ENCODE data around the gene SLC7A10. TPM values are rescaled to one million over a fixed set of nuclear protein-coding genes. Genes with fewer than 3 reads are reported as not detected.

SLC7A10 gene
- total RNA-seq, 2 experiments from 2014 or later: not detected

DNA sequence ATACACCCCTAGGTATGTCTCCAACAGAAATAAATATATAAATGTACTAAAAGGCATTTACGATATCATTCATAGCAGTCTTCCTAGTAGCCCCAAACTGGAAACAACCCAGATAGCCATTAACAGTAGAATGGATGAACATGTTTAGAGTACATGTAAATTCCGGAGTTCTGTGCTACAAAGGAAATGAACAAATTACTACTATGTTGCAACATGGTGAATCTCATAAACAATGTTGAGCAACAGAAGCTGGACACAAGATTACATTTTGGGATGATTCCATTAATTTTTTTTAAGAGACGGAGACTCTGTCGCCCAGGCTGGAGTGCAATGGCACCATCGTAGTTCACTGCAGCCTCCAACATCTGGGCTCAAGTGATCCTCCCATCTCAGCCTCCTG is 5.9 kb upstream of the SLC7A10 start:
- DNase-seq (no peak), ATAC-seq (ENCODE audit: poor library complexity) (no peak)
- POLR2A ChIA-PET: no interaction called here
- H3K9me3 ChIP-seq (ENCODE audit: control insufficient read depth in 1 of 2, insufficient read depth in 1 of 2, low read length in 2 of 2): peaks cover 16 to 23% of the 10 kb centered on the region in 2 experiments
- intact Hi-C loops (cut with DNase I, micrococcal nuclease): no loop called here
- no peak overlapping the region for H3K4me3 ChIP-seq (ENCODE audit: low read length)
- peaks cover 20 to 31% of the 10 kb centered on the region in 2 experiments for H3K27me3 ChIP-seq (ENCODE audit: control insufficient read depth in 1 of 2, insufficient read depth in 2 of 2, low read length in 2 of 2)
- H3K4me1 ChIP-seq (ENCODE audit: insufficient read depth, low read length): peaks cover 22% of the 10 kb centered on the region
- peaks cover 13% of the 10 kb centered on the region for H3K36me3 Mint-ChIP-seq (ENCODE audit: low read depth)
- no peaks in the 10 kb centered on the region for H3K36me3 ChIP-seq (ENCODE audit: insufficient read depth, low read length)
- no peak overlapping the region for H3K4me3 Mint-ChIP-seq
- TF ChIP-seq, protein P1, sequence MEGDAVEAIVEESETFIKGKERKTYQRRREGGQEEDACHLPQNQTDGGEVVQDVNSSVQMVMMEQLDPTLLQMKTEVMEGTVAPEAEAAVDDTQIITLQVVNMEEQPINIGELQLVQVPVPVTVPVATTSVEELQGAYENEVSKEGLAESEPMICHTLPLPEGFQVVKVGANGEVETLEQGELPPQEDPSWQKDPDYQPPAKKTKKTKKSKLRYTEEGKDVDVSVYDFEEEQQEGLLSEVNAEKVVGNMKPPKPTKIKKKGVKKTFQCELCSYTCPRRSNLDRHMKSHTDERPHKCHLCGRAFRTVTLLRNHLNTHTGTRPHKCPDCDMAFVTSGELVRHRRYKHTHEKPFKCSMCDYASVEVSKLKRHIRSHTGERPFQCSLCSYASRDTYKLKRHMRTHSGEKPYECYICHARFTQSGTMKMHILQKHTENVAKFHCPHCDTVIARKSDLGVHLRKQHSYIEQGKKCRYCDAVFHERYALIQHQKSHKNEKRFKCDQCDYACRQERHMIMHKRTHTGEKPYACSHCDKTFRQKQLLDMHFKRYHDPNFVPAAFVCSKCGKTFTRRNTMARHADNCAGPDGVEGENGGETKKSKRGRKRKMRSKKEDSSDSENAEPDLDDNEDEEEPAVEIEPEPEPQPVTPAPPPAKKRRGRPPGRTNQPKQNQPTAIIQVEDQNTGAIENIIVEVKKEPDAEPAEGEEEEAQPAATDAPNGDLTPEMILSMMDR (IDR thresholded peaks at IDR 0.05): no peak
- H3K27me3 Mint-ChIP-seq: peaks cover 48% of the 10 kb centered on the region
- CTCF ChIA-PET: no interaction called here
- no peak overlapping the region for H3K27ac Mint-ChIP-seq
- peaks cover 6% of the 10 kb centered on the region for H3K4me1 Mint-ChIP-seq (ENCODE audit: low read depth)
- no peak overlapping the region for H3K27ac ChIP-seq (ENCODE audit: low read depth in 1 of 2, low read length in 2 of 2)
- H3K9me3 Mint-ChIP-seq: peaks cover 8% of the 10 kb centered on the region

DNA sequence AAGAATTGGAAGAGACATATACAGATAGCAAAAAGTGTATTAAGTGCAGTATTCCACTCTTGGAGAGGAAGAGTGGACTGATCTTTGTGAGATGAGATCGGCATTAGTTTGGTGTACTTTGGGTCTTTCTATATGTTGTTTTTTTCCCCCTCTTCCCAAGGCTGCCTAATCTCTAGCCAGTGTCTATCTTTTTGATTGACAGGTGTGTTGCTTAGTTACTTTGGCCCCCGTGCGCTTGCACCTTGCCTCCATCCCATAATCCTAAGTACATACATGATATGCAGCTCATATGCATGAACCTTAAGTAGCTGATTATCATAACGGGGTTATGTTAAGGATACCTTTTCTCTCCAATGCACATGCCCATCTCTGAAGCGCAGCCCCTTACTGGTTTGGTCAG is 4.3 kb upstream of the SLC7A10 start:
- TF ChIP-seq, protein P1 (IDR thresholded peaks at IDR 0.05): no peak
- intact Hi-C loops (cut with DNase I, micrococcal nuclease): no loop called here
- no peaks in the 10 kb centered on the region for H3K36me3 ChIP-seq (ENCODE audit: insufficient read depth, low read length)
- CTCF ChIA-PET: no interaction called here
- no peak overlapping the region for H3K27ac Mint-ChIP-seq
- H3K9me3 ChIP-seq (ENCODE audit: control insufficient read depth in 1 of 2, insufficient read depth in 1 of 2, low read length in 2 of 2): peaks cover 20 to 23% of the 10 kb centered on the region in 2 experiments
- peaks cover 54% of the 10 kb centered on the region for H3K27me3 Mint-ChIP-seq
- ATAC-seq (ENCODE audit: poor library complexity) (no peak), DNase-seq (no peak)
- H3K4me1 Mint-ChIP-seq (ENCODE audit: low read depth): peaks cover 10% of the 10 kb centered on the region
- H3K4me3 Mint-ChIP-seq: no peak overlapping the region
- H3K9me3 Mint-ChIP-seq: peaks cover 8% of the 10 kb centered on the region
- POLR2A ChIA-PET: no interaction called here
- H3K4me1 ChIP-seq (ENCODE audit: insufficient read depth, low read length): peaks cover 18% of the 10 kb centered on the region
- H3K27me3 ChIP-seq (ENCODE audit: control insufficient read depth in 1 of 2, insufficient read depth in 2 of 2, low read length in 2 of 2): peaks cover 31 to 44% of the 10 kb centered on the region in 2 experiments
- H3K4me3 ChIP-seq (ENCODE audit: low read length): no peak overlapping the region
- H3K36me3 Mint-ChIP-seq (ENCODE audit: low read depth): peaks cover 13% of the 10 kb centered on the region
- H3K27ac ChIP-seq (ENCODE audit: low read depth in 1 of 2, low read length in 2 of 2): no peak overlapping the region

DNA sequence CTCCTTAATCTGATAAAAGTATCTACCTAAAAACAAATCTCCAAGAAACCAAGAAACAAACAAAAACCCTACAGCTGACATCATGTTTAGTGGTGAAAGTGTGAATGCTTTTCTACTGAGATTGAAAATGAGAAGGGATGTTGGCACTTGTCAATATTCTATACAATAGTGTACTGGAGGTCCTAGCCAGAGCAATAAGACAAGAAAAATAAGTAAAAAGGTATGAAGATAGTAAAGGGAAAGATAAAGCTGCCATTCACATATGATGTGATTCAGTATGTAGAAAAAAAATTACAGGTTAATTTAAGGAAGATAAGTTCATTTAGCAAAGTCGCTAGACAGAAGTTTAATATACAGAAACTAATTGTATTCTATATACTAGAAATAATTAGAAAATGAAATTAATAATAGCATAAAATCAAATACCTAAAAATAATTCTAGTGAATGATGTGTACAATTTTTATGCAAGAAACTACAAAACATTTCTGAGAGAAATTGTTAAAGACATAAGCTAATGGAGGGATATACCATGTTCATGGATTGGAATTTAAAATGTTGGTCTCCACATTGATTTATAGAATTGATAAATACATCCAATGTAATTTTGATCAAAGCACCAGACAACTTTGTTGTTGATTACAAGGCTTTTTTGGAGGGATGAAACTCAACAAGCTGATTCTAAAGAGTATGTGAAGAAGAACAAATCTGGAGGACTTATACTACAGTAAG is 2.4 kb upstream of the SLC7A10 start:
- Mint-ChIP-seq H3K27me3 (peaks cover 65% of the 10 kb centered on the region), H3K27ac (no peak overlapping the region), H3K4me1 (ENCODE audit: low read depth) (peaks cover 12% of the 10 kb centered on the region), H3K4me3 (no peak overlapping the region), H3K9me3 (peaks cover 8% of the 10 kb centered on the region), H3K36me3 (ENCODE audit: low read depth) (peaks cover 13% of the 10 kb centered on the region)
- Histone ChIP-seq H3K36me3 (ENCODE audit: insufficient read depth, low read length) (no peaks in the 10 kb centered on the region), H3K9me3 (ENCODE audit: control insufficient read depth in 1 of 2, insufficient read depth in 1 of 2, low read length in 2 of 2) (peaks cover 23 to 24% of the 10 kb centered on the region in 2 experiments), H3K4me3 (ENCODE audit: low read length) (no peak overlapping the region), H3K27ac (ENCODE audit: low read depth in 1 of 2, low read length in 2 of 2) (no peak overlapping the region), H3K4me1 (ENCODE audit: insufficient read depth, low read length) (peaks cover 16% of the 10 kb centered on the region), H3K27me3 (ENCODE audit: control insufficient read depth in 1 of 2, insufficient read depth in 2 of 2, low read length in 2 of 2) (peaks cover 37 to 60% of the 10 kb centered on the region in 2 experiments)
- DNase-seq (no peak), ATAC-seq (ENCODE audit: poor library complexity) (no peak)
- intact Hi-C loops (cut with DNase I, micrococcal nuclease): no loop called here
- CTCF ChIA-PET: no interaction called here
- TF ChIP-seq, protein P1 (IDR thresholded peaks at IDR 0.05): no peak
- POLR2A ChIA-PET: no interaction called here

Data from CD4-positive, alpha-beta T cell (primary cell).